IPS-20b (cell line): Measurements from ENCODE around the gene PCNX3.
"Not testable (repeated sequence)": the region's sequence is repeated elsewhere in the genome, so short reads cannot be mapped to it uniquely, and the experiment has no call there.

Source experiments
- H3K27ac ChIP-seq: one replicate; pipeline ENCODE4 v1.5.1; 2013; ENCODE audit warnings: low read length
- H3K27me3 ChIP-seq: 2 replicates; pipeline ENCODE4 v1.6.1; 2013; ENCODE audit warnings: mild to moderate bottlenecking, low read length, inconsistent platforms; ENCODE audit not compliant: insufficient read depth
- H3K36me3 ChIP-seq: 2 replicates; pipeline ENCODE4 v1.6.1; 2013; ENCODE audit warnings: low read depth, mild to moderate bottlenecking, inconsistent platforms, low read length, moderate library complexity; ENCODE audit not compliant: insufficient read depth
- H3K4me1 ChIP-seq: 2 replicates; pipeline ENCODE4 v1.6.1; 2013; ENCODE audit warnings: mild to moderate bottlenecking, control low read depth, inconsistent platforms, low read length, moderate library complexity; ENCODE audit not compliant: insufficient read depth
- H3K4me3 ChIP-seq: 2 replicates; pipeline ENCODE4 v1.5.1; 2013; ENCODE audit warnings: mild to moderate bottlenecking, low read length, inconsistent platforms
- H3K9ac ChIP-seq: 2 replicates; pipeline ENCODE4 v1.6.1; 2013; ENCODE audit warnings: low read depth, mild to moderate bottlenecking, inconsistent platforms, low read length, moderate library complexity
- H3K9me3 ChIP-seq: 2 replicates; pipeline ENCODE4 v1.6.1; 2013; ENCODE audit warnings: mild to moderate bottlenecking, low read depth, low read length, inconsistent platforms; ENCODE audit not compliant: insufficient read depth

PCNX3 gene

DNA sequence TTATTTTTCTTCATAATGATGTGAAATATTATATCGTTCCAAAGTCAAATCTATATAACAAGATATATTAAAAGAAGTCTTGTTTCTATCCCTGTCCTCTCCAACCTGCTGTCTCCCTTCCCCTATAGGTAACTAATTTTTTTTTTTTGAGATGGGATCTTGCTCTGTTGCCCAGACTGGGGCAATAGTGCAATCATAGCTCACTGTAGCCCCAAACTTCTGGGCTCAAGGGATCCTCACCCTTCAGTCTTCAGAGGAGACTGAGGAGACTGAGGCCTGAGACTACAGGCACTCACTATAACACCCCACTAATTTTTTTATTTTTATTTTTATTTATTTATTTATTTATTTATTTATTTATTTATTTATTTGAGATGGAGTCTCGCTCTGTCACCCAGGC is 57.4 kb downstream of the PCNX3 start:
- Histone ChIP-seq H3K4me1 (no peaks in the 10 kb centered on the region), H3K4me3 (no peak overlapping the region), H3K27ac (no peak overlapping the region), H3K9ac (no peak overlapping the region), H3K27me3 (no peaks in the 10 kb centered on the region), H3K9me3 (no peaks in the 10 kb centered on the region), H3K36me3 (no peaks in the 10 kb centered on the region)

- H3K4me1 ChIP-seq, result no peaks in the 10 kb centered on the region
- no peaks in the 10 kb centered on the region; the same call in 1 of the 2 replicates for H3K27me3 ChIP-seq
- H3K9ac ChIP-seq, result no peak overlapping the region
- no peak overlapping the region for H3K27ac ChIP-seq
- H3K4me3 ChIP-seq, result no peak overlapping the region
- H3K9me3 ChIP-seq, result no peaks in the 10 kb centered on the region
- H3K36me3 ChIP-seq, result no peaks in the 10 kb centered on the region
These were observed 64.7 kb downstream of the PCNX3 start for GRCh38 chr11:65680192-65680743.

DNA sequence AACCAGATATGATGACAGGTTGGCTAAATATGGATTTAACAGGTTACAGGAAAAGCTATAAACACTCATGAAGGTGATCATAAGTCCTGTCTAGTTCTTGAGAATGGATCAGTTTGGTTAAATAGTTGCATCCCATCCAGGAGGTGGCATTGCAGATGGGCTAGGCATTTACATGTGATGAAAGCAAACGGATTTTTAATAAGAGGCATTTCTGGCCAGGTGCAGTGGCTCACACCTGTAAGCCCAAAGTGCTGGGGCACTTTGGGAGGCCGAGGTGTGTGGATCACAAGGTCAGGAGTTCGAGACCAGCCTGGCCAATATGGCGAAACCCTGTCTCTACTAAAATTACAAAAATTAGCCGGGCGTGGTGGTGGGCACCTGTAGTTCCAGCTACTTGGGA is 67.9 kb downstream of the PCNX3 start:
- H3K4me3 ChIP-seq, H3K27me3 ChIP-seq, H3K9me3 ChIP-seq, H3K36me3 ChIP-seq, H3K9ac ChIP-seq, H3K4me1 ChIP-seq, H3K27ac ChIP-seq: not testable (repeated sequence)

- H3K27me3 ChIP-seq, result no peaks in the 10 kb centered on the region; the same call in 1 of the 2 replicates
- H3K4me1 ChIP-seq, result no peaks in the 10 kb centered on the region
- no peaks in the 10 kb centered on the region for H3K9me3 ChIP-seq
- no peak overlapping the region for H3K4me3 ChIP-seq
- no peaks in the 10 kb centered on the region for H3K36me3 ChIP-seq
- no peak overlapping the region for H3K9ac ChIP-seq
- no peak overlapping the region for H3K27ac ChIP-seq
These were observed 70.4 kb downstream of the PCNX3 start for GRCh38 chr11:65685981-65686380.
